K562 (cell line): ENCODE data around the gene TAF1B. TPM values are rescaled to one million over a fixed set of nuclear protein-coding genes. Genes with fewer than 3 reads are reported as not detected.

Experiments
- ASH1L ChIP-seq: fragments of 450-650 bp; IDR thresholded peaks from 2 replicates; pipeline ENCODE4 v1.6.1; 2018; ENCODE audit warnings: borderline replicate concordance, mild to moderate bottlenecking, low read depth; ENCODE audit not compliant: partially characterized antibody
- CAMTA2 ChIP-seq: fragments of 250-450 bp; sonication (Bioruptor Pico); conservative IDR thresholded peaks from 2 replicates; pipeline ENCODE4 v1.5.1; 2022
- CBFA2T3 ChIP-seq: fragments of 450-650 bp; IDR thresholded peaks from 2 replicates; pipeline ENCODE4 v1.6.1; 2017
- FOXK1 ChIP-seq: sonication (generic); formaldehyde crosslinking; IDR thresholded peaks from 2 replicates; pipeline ENCODE4 v1.8.0; 2022; ENCODE audit warnings: missing genetic modification reagents, mild to moderate bottlenecking, borderline replicate concordance
- HINFP ChIP-seq: fragments of 450-650 bp; conservative IDR thresholded peaks from 2 replicates; pipeline ENCODE4 v1.6.1; 2016; ENCODE audit warnings: missing genetic modification characterization, low read depth, mild to moderate bottlenecking, control low read depth, missing compliant biosample characterization
- KAT7 ChIP-seq: sonication (generic); formaldehyde crosslinking; IDR thresholded peaks from 2 replicates; pipeline ENCODE4 v1.8.0; 2022; ENCODE audit warnings: missing genetic modification reagents, mild to moderate bottlenecking, borderline replicate concordance
- PBX2 ChIP-seq, 2 experiments: IDR thresholded peaks in 1 of 2; conservative IDR thresholded peaks in 1 of 2; 2 replicates each; pipeline ENCODE4 v1.6.1; 2016; ENCODE audit warnings: low read depth in 2 of 2, mild to moderate bottlenecking in 1 of 2, missing compliant biosample characterization in 1 of 2, missing genetic modification characterization in 1 of 2, moderate library complexity in 1 of 2
- POLR2AphosphoS5 ChIP-seq: IDR thresholded peaks from 2 replicates; pipeline ENCODE4 v1.6.1; 2011; ENCODE audit warnings: mild to moderate bottlenecking, low read depth, low read length, moderate library complexity; ENCODE audit not compliant: control insufficient read depth, insufficient read depth
- RB1 ChIP-seq: fragments of 450-650 bp; IDR thresholded peaks from 2 replicates; pipeline ENCODE4 v1.6.1; 2017; ENCODE audit warnings: low read depth, mild to moderate bottlenecking
- RBBP5 ChIP-seq: fragments of 200-600 bp; sonication (generic); IDR thresholded peaks from 2 replicates; pipeline ENCODE4 v1.6.1; 2012; ENCODE audit warnings: borderline replicate concordance, mild to moderate bottlenecking, low read length, control low read depth, inconsistent platforms; ENCODE audit not compliant: insufficient read depth, poor library complexity, severe bottlenecking
- SMARCA5 ChIP-seq: fragments of 450-650 bp; IDR thresholded peaks from 2 replicates; pipeline ENCODE4 v1.6.1; 2016
- SRF ChIP-seq, 2 experiments: fragments of 250-450, 450-650 bp in 1 of 2; sonication (Bioruptor Pico) in 1 of 2; sonication (generic) in 1 of 2; formaldehyde crosslinking; IDR thresholded peaks; 2 replicates each; pipeline versions ENCODE4 v1.5.0 to v1.5.1; 2020 to 2022; ENCODE audit warnings: mild to moderate bottlenecking in 1 of 2, missing genetic modification reagents in 1 of 2
- WHSC1 ChIP-seq: IDR thresholded peaks from one replicate; pipeline ENCODE4 v1.6.1; 2012; ENCODE audit warnings: low read length, control low read depth, inconsistent platforms
- ZBTB11 ChIP-seq, 3 experiments: fragments of 200-800 bp in 1 of 3; fragments of 250-450 bp in 1 of 3; fragments of 450-650 bp in 1 of 3; sonication (Bioruptor Pico) in 1 of 3; sonication (Bioruptor generic) in 1 of 3; formaldehyde crosslinking in 1 of 3; IDR thresholded peaks; 2 replicates each; pipeline versions ENCODE4 v1.6.1 to v1.8.0; 2016 to 2022; ENCODE audit warnings: mild to moderate bottlenecking in 2 of 3, missing genetic modification characterization in 2 of 3, missing compliant biosample characterization in 1 of 3, moderate library complexity in 1 of 3
- ZNF146 ChIP-seq: IDR thresholded peaks from one replicate; pipeline ENCODE4 v1.6.1; 2018; ENCODE audit warnings: missing compliant biosample characterization; ENCODE audit not compliant: unreplicated experiment
- ZNF253 ChIP-seq: fragments of 250-450 bp; sonication (Bioruptor Pico); conservative IDR thresholded peaks from 2 replicates; pipeline ENCODE4 v1.6.1; 2021; ENCODE audit warnings: mild to moderate bottlenecking
- ZNF354B ChIP-seq: fragments of 250-450 bp; sonication (Bioruptor Pico); IDR thresholded peaks from 2 replicates; pipeline ENCODE4 v1.4.0; 2020
- polyA plus RNA-seq, 8 experiments: library from polyadenylated mRNA; depleted of rRNA in 4 of 8; stranded (reverse) in 5 of 8; unstranded in 3 of 8; fragments of >200 nt; fragmentation: Nextera tagmentation in 2 of 8; fragmentation: Illumina TruSeq in 1 of 8; extraction: Ambion mirVana in 2 of 8; extraction: Trizol in 1 of 8; gene quantifications; 2 replicates each; pipeline versions ENCODE4 v1.2.1 to v1.2.3, GENCODE V29; 2011 to 2014; ENCODE audit warnings: inconsistent platforms in 1 of 8, missing spikeins in 1 of 8
- total RNA-seq, 7 experiments: library from RNA; depleted of rRNA in 6 of 7; stranded (reverse); fragments of >200 nt in 6 of 7; fragmentation: Illumina TruSeq in 2 of 7; extraction: Trizol in 2 of 7; gene quantifications; 2 replicates each; pipeline versions ENCODE4 v1.2.1 to v1.2.3, GENCODE V29; 2011 to 2021; ENCODE audit warnings: low replicate concordance in 1 of 7

Gene TAF1B
- total and polyA plus RNA-seq, 9 of the 15 experiments (the other 6 are each of a cell fraction or from before 2014, with no cell fraction given): 8.8 to 25.1 (median 17.3) TPM

- TF ChIP-seq ZBTB11 (CRISPR knock-in tag; IDR thresholded peaks at IDR 0.05): peak in 2 of 3 experiments; percentile 81 to 98; a peak in 5 of 6 replicates
- no peak for TF ChIP-seq ZNF253
- no peak for TF ChIP-seq ZNF354B (CRISPR knock-in tag)
- peak; percentile 31; the same call in 1 of the 2 replicates for TF ChIP-seq CBFA2T3
- no peak for TF ChIP-seq ZNF146 (CRISPR knock-in tag)
- TF ChIP-seq WHSC1: no peak
- TF ChIP-seq CAMTA2 (CRISPR knock-in tag): no peak
- peak; percentile 91 for TF ChIP-seq POLR2AphosphoS5
- TF ChIP-seq PBX2 (CRISPR knock-in tag; IDR thresholded peaks at IDR 0.05; ENCODE audit: low read depth): no peak
- peak; percentile 63 for TF ChIP-seq PBX2 (tag; conservative IDR thresholded peaks at IDR 0.05; ENCODE audit: low read depth)
- no peak for TF ChIP-seq SMARCA5
- peak in 1 of 2 experiments; percentile 41; a peak in 1 of 4 replicates for TF ChIP-seq SRF (CRISPR knock-in tag; IDR thresholded peaks at IDR 0.05)
- TF ChIP-seq HINFP (tag): no peak
- peak; percentile 95 for TF ChIP-seq RB1
- TF ChIP-seq ASH1L: no peak
- peak; percentile 98; the same call in 1 of the 2 replicates for TF ChIP-seq KAT7 (CRISPR knock-in tag)
- TF ChIP-seq FOXK1 (CRISPR knock-in tag): no peak
- TF ChIP-seq RBBP5: peak; percentile 92
These were observed at the start of gene TAF1B (continued) for GRCh38 chr2:9843229-9844035.
